Measurements from ENCODE around the gene ARL6.
"Not testable (repeated sequence)": the region's sequence is repeated elsewhere in the genome, so short reads cannot be mapped to it uniquely, and the experiment has no call there.

The ARL6 gene

DNA sequence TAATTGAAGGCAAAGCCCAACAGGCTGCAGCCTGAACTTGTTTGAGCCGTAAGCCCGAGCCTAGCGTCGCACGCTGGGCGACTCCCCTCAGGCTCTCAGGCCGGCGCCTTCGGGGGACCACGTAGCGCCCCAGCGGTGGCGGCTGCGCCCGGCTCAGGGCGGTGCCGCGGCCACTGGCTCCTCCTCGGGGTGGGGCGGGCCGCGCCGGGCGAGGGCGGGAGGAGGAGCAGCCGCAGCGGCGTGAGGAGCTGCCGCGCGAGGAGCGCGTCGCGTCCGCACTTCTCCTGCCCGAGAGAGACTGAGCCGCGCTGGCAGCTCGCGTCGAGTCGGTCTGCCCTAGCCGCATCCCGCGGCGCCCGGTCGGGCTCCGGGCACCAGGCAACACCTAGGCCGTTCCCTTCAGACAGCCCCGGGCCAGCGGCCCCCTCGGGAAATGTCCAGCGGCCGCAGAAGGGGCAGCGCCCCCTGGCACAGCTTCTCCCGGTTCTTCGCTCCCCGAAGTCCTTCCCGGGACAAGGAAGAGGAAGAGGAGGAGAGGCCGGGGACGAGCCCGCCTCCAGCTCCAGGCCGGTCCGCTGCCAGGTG, 57.3 kb downstream of the ARL6 start, which contains the start of gene CRYBG3:
TSS of gene CRYBG3 (plus strand) at position 238 of the 585 bp plus-strand sequence. CDS start at position 434, 196 bp downstream.
- DNase-seq: peak; percentile 89

DNA sequence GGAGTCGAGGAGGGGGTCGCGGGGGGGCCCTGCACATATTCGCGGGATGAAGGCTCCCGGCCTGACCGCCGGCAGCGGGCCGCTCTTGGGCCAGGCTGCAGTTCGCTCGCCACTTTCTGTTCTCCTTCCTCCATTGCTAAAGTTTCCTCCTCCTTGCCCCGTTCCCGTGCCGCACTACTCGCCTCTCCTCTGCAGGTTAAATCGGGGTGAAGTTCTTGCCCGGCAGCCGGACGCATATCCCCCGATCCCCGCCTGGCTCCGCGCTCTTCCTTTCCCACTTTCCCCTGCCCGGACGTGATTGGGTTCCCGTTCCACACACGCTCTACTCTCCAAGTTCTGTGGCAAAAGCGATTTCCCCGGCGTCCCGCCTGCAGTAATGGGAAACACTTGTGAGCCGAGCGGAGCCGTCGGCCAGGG, 57.8 kb downstream of the ARL6 start:
- peak; percentile 77 for DNase-seq

GRCh38 chr3:97823046-97824004, 58.8 kb downstream of the ARL6 start:
- DNase-seq: no peak

DNA sequence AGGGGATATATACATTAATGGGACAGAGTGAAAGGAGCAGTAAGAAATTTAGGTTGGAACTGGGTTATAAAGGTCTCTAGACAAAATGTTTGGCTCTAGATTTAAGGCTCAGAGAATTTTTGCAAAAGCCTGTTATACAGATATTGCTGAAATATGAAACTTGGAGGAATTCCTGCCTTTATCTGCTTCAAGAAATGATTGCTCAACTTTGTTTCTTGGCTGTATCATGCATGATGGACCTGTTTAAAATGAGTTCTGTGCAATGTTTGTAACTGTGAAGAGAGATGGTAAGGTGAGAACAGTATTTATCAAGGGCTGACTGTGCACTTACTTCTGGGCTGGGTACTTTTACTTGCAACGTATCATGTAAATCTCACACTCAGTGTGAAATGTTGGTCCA, 60.5 kb downstream of the ARL6 start:
- no peak for DNase-seq

DNA sequence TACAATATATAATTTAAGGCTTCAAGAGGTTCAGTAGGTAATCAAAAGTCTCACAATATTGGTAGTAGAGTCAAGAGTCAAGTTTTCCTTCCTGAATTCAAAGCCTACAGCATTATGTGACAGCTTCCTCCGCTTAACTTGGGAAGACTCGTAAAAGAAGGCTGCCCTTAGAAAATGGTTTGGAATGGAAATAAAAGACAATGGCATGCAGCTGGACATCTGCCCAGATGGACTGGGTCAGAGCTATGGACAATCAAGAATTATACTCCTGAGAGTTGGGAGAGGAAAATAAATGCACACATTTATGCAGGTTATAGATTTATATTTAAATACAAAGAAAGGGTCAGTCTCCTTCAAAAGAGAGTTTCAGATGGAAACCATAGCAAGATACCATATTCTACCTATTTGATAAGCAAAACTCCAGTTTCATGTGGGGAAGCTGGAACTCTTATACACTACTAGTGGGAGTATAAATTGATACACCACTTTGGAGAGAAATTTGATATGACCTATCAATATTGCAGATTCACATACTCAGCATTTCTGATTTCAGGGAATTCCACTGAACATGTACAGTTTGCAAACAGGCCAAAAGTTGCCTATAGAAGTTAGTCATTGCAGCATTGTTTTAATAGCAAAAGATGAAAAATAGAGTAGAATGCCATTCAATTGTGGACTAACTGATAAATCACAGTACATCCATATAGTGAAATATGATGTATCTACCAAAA, 63.3 kb downstream of the ARL6 start:
- DNase-seq: no peak

- no peak for DNase-seq
These were observed 64.6 kb downstream of the ARL6 start for GRCh38 chr3:97829198-97829597.

DNA sequence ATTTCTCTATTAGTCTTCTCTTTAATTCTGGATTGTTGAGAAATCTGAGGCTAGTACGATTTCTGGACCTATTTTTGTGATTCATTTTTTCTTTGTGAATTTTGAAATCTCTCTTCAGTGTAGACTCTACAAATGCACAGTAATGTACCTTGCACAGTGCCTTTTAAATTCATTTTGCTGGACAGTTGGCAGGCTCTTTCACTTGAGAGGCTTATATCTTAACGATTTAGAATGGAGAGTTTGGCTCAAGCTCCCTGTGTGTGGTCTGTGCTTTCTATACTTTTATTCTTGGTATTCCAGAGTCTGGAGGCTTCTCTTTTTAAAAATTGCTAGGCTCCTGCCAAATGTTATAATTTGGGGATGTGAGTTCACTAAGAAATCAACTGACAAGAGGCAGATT, 66.1 kb downstream of the ARL6 start:
- no peak for DNase-seq

GRCh38 chr3:97831140-97831539, 66.6 kb downstream of the ARL6 start:
- DNase-seq: no peak

GRCh38 chr3:97833184-97833583, 68.6 kb downstream of the ARL6 start:
- DNase-seq: not testable (repeated sequence)

DNA sequence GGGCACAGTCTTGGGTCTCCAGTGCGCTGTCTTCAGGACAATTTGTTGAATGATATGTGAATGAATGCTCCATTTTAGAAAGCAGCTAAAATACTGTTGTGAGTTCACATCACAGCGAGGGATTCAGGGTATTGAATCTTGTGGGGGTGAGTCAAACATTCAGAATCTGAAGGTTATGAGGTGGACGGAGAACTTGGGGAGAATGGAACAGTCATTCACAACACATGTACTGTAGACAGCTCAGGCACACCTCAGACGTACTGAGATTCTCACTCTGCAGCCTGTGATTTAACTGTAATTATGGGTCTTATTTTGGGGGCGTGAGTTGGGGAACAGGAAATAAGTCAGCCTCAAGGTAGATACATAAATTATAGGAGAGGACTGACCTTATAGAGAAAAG, 71.2 kb downstream of the ARL6 start:
- DNase-seq: no peak

GRCh38 chr3:97838393-97838792, 73.8 kb downstream of the ARL6 start:
- no peak for DNase-seq

GRCh38 chr3:97839944-97840343, 75.4 kb downstream of the ARL6 start:
- DNase-seq: no peak

DNA sequence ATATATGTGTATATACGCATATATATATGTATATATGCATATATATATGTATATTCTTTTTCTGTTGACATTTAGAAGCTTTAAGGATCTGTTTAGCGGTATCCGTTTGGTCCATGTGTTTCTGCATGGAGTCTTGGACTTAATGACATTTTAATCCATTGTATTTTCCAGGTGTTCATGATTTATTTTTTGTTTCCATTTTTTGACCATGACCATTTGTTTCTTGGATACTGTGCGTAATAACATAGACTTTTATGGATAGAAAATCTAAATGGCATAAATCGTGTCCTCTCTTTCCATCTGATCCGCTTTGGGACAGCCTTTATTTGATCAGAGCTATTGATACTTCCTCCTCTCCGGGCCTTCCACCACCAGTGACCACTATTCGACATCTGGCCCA, 76.7 kb downstream of the ARL6 start:
- no peak for DNase-seq

DNA sequence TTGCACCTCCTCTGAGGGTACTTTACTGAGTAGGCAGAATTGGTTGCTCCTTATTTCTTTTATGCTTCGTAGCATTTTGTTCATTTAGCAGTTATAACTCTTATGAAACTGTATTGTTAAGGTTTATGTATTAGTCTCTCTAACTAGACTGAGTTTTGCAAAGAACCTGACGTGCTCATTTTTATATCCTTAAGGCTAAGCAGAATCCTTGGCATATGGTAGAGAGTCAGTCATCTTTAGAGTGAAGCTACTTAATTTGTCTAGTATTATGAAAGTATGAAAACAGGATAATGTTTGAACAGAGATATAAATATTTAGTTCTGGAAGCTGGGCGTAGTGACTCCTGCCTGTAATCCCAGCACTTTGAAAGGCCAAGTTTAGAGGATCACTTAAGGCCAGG, 77.4 kb downstream of the ARL6 start:
- no peak for DNase-seq

- DNase-seq: no peak
These were observed 84.2 kb downstream of the ARL6 start for GRCh38 chr3:97848779-97849178.
